ENCODE data around the gene SH3RF3. TPM values are rescaled to one million over a fixed set of nuclear protein-coding genes. Genes with fewer than 3 reads are reported as not detected.

The SH3RF3 gene
- total RNA-seq, 2 donors from 2014 or later = 1.4 to 17.0 TPM

DNA sequence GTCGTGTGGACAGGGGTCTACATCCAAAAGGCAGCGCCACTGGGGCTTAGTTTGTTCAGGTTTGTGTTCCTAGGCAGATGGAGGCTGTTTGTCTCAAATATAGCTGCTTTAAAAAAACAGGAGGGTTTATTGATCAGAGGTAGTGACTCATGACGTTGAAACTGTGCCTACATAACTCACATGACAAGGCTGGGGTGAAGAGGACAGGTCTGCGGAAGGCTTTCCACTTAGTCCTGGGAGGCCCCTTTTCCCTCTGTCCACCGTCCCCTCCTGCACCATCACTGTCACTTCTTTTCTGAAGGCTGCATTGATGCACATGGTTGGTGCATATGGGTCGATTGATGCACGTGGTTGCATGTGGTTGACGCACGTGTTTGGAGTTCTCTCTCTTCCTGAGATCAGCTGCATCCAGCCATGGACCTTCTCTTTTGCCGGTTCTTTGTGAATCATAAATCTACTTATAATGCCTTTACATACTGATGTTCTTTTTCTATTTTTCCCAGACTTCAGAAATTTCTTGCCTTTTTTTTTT, 10.9 kb downstream of the SH3RF3 start:
- 92% methylated on average over 10 of the region's 10 CpGs for WGBS
- intact Hi-C loops (cut with DNase I) = no loop called here
- DNase-seq (ENCODE audit: low spot score) = no peak
- TF ChIP-seq POLR2AphosphoS5 (IDR thresholded peaks at IDR 0.05) (no peak), POLR2A (IDR thresholded peaks at IDR 0.05) (no peak)
- TF ChIP-seq, protein P1, sequence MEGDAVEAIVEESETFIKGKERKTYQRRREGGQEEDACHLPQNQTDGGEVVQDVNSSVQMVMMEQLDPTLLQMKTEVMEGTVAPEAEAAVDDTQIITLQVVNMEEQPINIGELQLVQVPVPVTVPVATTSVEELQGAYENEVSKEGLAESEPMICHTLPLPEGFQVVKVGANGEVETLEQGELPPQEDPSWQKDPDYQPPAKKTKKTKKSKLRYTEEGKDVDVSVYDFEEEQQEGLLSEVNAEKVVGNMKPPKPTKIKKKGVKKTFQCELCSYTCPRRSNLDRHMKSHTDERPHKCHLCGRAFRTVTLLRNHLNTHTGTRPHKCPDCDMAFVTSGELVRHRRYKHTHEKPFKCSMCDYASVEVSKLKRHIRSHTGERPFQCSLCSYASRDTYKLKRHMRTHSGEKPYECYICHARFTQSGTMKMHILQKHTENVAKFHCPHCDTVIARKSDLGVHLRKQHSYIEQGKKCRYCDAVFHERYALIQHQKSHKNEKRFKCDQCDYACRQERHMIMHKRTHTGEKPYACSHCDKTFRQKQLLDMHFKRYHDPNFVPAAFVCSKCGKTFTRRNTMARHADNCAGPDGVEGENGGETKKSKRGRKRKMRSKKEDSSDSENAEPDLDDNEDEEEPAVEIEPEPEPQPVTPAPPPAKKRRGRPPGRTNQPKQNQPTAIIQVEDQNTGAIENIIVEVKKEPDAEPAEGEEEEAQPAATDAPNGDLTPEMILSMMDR (IDR thresholded peaks at IDR 0.05) = no peak
- H3K27ac ChIP-seq = no peak overlapping the region
- H3K9me3 ChIP-seq = no peaks in the 10 kb centered on the region
- H3K27me3 ChIP-seq (replicated peaks; ENCODE audit: insufficient read depth) = peaks cover 3% of the 10 kb centered on the region
- no peaks in the 10 kb centered on the region for H3K36me3 ChIP-seq
- no peak overlapping the region for H3K4me3 ChIP-seq
- H3K4me1 ChIP-seq (replicated peaks) = no peaks in the 10 kb centered on the region

DNA sequence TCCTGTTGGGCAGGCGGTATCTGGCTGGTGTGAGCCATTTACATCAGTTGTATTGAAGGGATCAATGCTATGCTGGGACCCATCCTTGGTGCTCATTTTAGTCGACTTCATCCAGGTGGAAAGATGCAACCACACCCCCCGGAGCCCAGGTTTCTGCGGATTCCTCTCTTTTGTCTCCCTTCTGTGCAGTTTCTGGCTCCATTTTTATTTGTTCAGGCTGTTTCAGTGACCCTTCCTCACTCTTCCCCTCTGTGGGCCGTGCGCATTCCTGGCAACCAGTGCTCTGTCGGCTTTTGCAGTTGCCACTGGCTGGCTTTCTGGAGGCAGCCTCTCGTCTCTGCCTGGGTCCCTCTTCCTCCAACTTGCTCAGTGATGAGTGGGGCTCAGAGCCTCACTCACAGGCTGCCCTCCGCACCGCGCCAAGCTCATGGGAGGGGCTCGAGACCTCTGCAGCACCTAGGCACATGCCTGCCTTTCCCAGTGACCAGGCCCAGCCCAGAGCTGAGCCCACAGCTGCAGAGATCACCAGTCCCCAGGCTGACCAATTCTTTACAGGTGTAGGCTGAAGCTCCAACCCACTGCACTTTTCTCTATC, 12.1 kb downstream of the SH3RF3 start:
- 91% methylated on average over 12 of the region's 12 CpGs for WGBS

DNA sequence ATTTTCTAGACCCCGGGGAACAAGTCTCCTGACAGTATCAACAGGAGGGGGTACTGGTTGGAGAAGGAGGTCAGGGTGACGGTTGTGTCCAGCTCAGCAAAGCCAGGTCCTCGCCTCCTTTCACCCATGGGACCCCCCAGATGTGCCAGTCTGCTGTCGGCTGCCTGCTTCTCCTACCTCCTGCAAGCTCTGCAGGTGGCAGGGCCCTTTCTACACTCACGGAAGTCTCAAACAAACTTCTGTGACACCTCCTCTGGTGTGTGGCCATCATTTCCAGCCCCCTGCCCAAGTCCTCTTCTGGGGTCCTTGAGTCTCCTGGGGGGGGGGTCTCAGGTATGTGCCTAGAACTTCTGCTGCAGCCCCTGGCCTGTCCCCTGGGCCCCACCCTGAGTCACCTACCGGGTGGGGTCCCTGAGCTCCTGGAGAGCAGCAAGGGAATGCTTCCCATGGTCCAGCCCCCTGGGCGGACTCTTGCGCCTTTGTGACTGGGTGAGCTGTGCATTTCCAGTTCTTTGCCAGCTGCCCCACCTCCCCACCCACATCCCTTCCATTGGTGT, 12.8 kb downstream of the SH3RF3 start:
- no peaks in the 10 kb centered on the region for H3K9me3 ChIP-seq
- H3K4me3 ChIP-seq = no peak overlapping the region
- no peaks in the 10 kb centered on the region for H3K4me1 ChIP-seq (replicated peaks)
- TF ChIP-seq, protein P1 (IDR thresholded peaks at IDR 0.05) = no peak
- no peak for TF ChIP-seq POLR2AphosphoS5 (IDR thresholded peaks at IDR 0.05)
- TF ChIP-seq POLR2A (IDR thresholded peaks at IDR 0.05) = no peak
- intact Hi-C loops (cut with DNase I) = no loop called here
- H3K27ac ChIP-seq = no peak overlapping the region
- peaks cover 3% of the 10 kb centered on the region for H3K27me3 ChIP-seq (replicated peaks; ENCODE audit: insufficient read depth)
- 93% methylated on average over 8 of the region's 8 CpGs for WGBS
- no peaks in the 10 kb centered on the region for H3K36me3 ChIP-seq
- no peak for DNase-seq (ENCODE audit: low spot score)

More for the DNA sequence above, 12.1 kb downstream of the SH3RF3 start:
- DNase-seq (ENCODE audit: low spot score) = no peak
- Histone ChIP-seq H3K9me3 (no peaks in the 10 kb centered on the region), H3K4me1 (replicated peaks) (no peaks in the 10 kb centered on the region), H3K27me3 (replicated peaks; ENCODE audit: insufficient read depth) (peaks cover 3% of the 10 kb centered on the region), H3K36me3 (no peaks in the 10 kb centered on the region), H3K4me3 (no peak overlapping the region), H3K27ac (no peak overlapping the region)
- intact Hi-C loops (cut with DNase I) = no loop called here
- TF ChIP-seq POLR2AphosphoS5 (IDR thresholded peaks at IDR 0.05) = no peak
- TF ChIP-seq, protein P1 (IDR thresholded peaks at IDR 0.05) = no peak
- no peak for TF ChIP-seq POLR2A (IDR thresholded peaks at IDR 0.05)

DNA sequence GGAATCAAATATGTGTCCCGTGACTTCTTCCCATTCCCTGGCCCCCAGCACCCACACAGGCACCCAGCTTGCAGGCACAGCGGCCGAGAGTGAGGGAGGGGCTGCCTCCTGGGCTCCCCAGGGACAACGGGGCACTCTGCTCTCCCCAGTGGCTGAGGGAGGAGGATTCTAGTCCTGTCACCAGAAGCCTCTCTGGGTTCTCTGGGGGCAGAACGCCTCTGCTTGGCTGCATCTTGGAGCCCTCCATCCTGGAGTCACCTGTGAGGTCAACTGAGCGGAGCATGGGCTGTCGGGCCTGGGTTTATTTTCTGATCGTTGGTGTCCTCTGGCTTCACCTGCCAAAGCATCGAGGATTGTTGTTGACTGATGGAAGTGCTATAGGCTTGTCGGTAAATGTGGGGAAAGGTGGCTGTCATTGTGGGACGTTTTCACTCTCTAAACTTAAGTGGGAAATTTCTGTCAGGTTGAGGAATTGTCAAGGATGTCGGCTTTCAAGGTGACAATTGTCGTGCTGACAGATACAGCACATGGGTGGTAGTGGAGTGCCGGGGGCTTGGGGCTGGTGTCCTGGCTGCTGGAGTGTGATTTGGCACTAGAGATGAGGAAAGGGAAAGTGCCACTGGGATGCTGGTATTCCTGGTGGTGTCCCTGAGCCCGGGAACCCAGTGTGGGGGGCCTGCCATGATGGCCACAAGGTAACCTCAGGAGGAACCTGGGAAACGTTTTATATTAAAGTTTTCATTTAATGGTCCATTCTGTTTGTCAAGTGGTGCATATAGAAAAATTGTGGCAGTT, 13.6 kb downstream of the SH3RF3 start:
- Histone ChIP-seq H3K9me3 (no peaks in the 10 kb centered on the region), H3K4me1 (replicated peaks) (no peaks in the 10 kb centered on the region), H3K27me3 (replicated peaks; ENCODE audit: insufficient read depth) (peaks cover 3% of the 10 kb centered on the region), H3K36me3 (no peaks in the 10 kb centered on the region), H3K4me3 (no peak overlapping the region), H3K27ac (no peak overlapping the region)
- intact Hi-C loops (cut with DNase I) = no loop called here
- WGBS = 93% methylated on average over 16 of the region's 16 CpGs
- DNase-seq (ENCODE audit: low spot score) = no peak
- TF ChIP-seq POLR2A (IDR thresholded peaks at IDR 0.05) = no peak
- TF ChIP-seq, protein P1 (IDR thresholded peaks at IDR 0.05) = no peak
- TF ChIP-seq POLR2AphosphoS5 (IDR thresholded peaks at IDR 0.05) = no peak
